Measurements from ENCODE around the gene IRF7. TPM values are rescaled to one million over a fixed set of nuclear protein-coding genes. Genes with fewer than 3 reads are reported as not detected.
A peak's percentile ranks its signal among the peaks of the same experiment; 100 is the strongest.

IRF7 gene
- total and polyA plus RNA-seq, 9 of the 15 experiments (the other 6 are each of a cell fraction or from before 2014, with no cell fraction given): 0.27 to 7.6 (median 1.8) TPM

GRCh38 chr11:643849-644738 lies 28.3 kb upstream of the IRF7 start:
- no TSS peak for BruUV-seq (replicated peaks)
- no peaks in the 10 kb centered on the region for H3K79me2 ChIP-seq (ENCODE audit: control insufficient read depth, insufficient read depth, low read length)
- in situ Hi-C loops (cut with MboI): no loop called here
- ATAC-seq (peak; percentile 8; the same call in 1 of the 3 replicates), FAIRE-seq (no peak), DNase-seq (ENCODE audit: extremely low read depth in 1 of 4, low spot score in 3 of 4) (no peak)
- intact Hi-C loops (cut with micrococcal nuclease): no loop called here
- H2AFZ ChIP-seq (ENCODE audit: low read depth, low read length): no peak overlapping the region
- H3K9me3 ChIP-seq (replicated peaks; ENCODE audit: control insufficient read depth, insufficient read depth, low read depth, low read length): peaks cover 2% of the 10 kb centered on the region; the same call in 1 of the 2 replicates
- peaks cover 0 to 33% of the 10 kb centered on the region in 2 experiments; a peak in 2 of 5 replicates for H3K4me1 ChIP-seq (replicated peaks in 1 of 2; ENCODE audit: control insufficient read depth in 2 of 2, insufficient read depth in 2 of 2, low read length in 2 of 2)
- H3K4me3 ChIP-seq: no peak overlapping the region
- TF ChIP-seq ZNF507 (tag; conservative IDR thresholded peaks at IDR 0.05) (no peak), RBM22 (IDR thresholded peaks at IDR 0.05; ENCODE audit: low read depth, low read length, poor library complexity, severe bottlenecking) (peak; percentile 63), POLR2A (conservative IDR thresholded peaks at IDR 0.05) (0 out of 2 replicates have a peak, but pooled peaks have one; percentile 32), POLR2G (IDR thresholded peaks at IDR 0.05; ENCODE audit: low read depth, low read length) (peak; percentile 70), HDAC3 (IDR thresholded peaks at IDR 0.05; ENCODE audit: borderline replicate concordance, partially characterized antibody) (no peak), ZBTB33 (CRISPR knock-in tag; IDR thresholded peaks at IDR 0.05) (0 out of 2 replicates have a peak, but pooled peaks have one; percentile 9), DEAF1 (CRISPR knock-in tag; IDR thresholded peaks at IDR 0.05) (peak; percentile 3)
- no peaks in the 10 kb centered on the region for H4K20me1 ChIP-seq (replicated peaks; ENCODE audit: control insufficient read depth, insufficient read depth, low read length)
- H3K9me1 ChIP-seq (ENCODE audit: control insufficient read depth, insufficient read depth, low read length): no peaks in the 10 kb centered on the region
- H3K27ac ChIP-seq (ENCODE audit: extremely low read depth, low read depth, low read length): no peak overlapping the region
- CTCF ChIA-PET (ENCODE audit: low intra/inter-chr PET ratio): no interaction called here
- H3K9ac ChIP-seq (ENCODE audit: insufficient read depth in 1 of 2, low read depth in 2 of 2, low read length in 2 of 2): no peak overlapping the region; a peak in 1 of 4 replicates
- no peaks in the 10 kb centered on the region for H3K27me3 ChIP-seq (ENCODE audit: control insufficient read depth in 2 of 2, insufficient read depth in 2 of 2, low read length in 2 of 2)
- H3K36me3 ChIP-seq (ENCODE audit: control insufficient read depth, insufficient read depth, low read length): peaks cover 60% of the 10 kb centered on the region; the same call in 2 of the 3 replicates
- WGBS (ENCODE audit: insufficient coverage, low coverage, missing lambda C conversion rate): 77% methylated on average over 26 of the region's 50 CpGs
- H3K4me2 ChIP-seq (ENCODE audit: insufficient read depth, low read length): no peak overlapping the region
- POLR2A ChIA-PET: interaction anchor here (0.5 to 0.9 kb wide), 2 partner anchors 9 to 48 kb away, joined by 3 read pairs; no protein-coding TSS in a partner anchor
